Measurements from ENCODE around the gene SNAP23. TPM values are rescaled to one million over a fixed set of nuclear protein-coding genes. Genes with fewer than 3 reads are reported as not detected.
A peak's percentile ranks its signal among the peaks of the same experiment; 100 is the strongest.
"Not testable (repeated sequence)": the region's sequence is repeated elsewhere in the genome, so short reads cannot be mapped to it uniquely, and the experiment has no call there.

Gene SNAP23
- total and polyA plus RNA-seq, 2 donors: 34.0 to 66.3 TPM

DNA sequence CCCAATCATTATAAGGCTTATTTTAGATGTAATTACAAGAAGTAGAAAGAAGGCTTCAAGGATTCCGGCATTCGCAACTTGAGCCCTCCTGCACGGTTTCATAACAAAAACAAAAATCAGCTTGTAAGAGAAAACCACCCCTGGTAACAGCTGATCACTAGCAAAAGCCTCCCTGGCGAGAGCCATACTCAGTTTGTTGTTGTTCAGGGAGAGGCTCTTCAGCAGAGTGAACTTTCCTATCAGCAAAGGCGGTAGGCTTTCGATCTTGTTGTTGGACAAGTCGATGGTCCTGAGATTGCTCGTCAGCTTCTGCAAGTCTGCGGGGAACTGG, 52.4 kb downstream of the SNAP23 start:
- no peaks in the 10 kb centered on the region for H3K27me3 ChIP-seq (ENCODE audit: control insufficient read depth in 2 of 2, insufficient read depth in 1 of 2, low read length in 1 of 2)
- H3K9me3 ChIP-seq (ENCODE audit: control insufficient read depth in 2 of 2, insufficient read depth in 1 of 2, low read length in 1 of 2): no peaks in the 10 kb centered on the region
- 15% methylated on average over 9 of the region's 9 CpGs for WGBS
- H3K4me1 ChIP-seq (ENCODE audit: control insufficient read depth in 2 of 2, insufficient read depth in 2 of 2, low read length in 2 of 2): peaks cover 15 to 20% of the 10 kb centered on the region in 2 donors
- DNase-seq (ENCODE audit: low read depth in 6 of 9, low spot score in 9 of 9): peak in 3 of 9 donors; percentile 3 to 38 (median 11)
- peaks cover 15 to 26% of the 10 kb centered on the region in 2 donors for H3K36me3 ChIP-seq (ENCODE audit: control insufficient read depth in 2 of 2, insufficient read depth in 2 of 2, low read length in 1 of 2)
- H3K4me3 ChIP-seq (ENCODE audit: low read length in 2 of 2): peak overlapping the region; percentile 81 to 95
- peak overlapping the region; percentile 90 to 94 for H3K27ac ChIP-seq (ENCODE audit: low read depth in 1 of 2, low read length in 1 of 2)

DNA sequence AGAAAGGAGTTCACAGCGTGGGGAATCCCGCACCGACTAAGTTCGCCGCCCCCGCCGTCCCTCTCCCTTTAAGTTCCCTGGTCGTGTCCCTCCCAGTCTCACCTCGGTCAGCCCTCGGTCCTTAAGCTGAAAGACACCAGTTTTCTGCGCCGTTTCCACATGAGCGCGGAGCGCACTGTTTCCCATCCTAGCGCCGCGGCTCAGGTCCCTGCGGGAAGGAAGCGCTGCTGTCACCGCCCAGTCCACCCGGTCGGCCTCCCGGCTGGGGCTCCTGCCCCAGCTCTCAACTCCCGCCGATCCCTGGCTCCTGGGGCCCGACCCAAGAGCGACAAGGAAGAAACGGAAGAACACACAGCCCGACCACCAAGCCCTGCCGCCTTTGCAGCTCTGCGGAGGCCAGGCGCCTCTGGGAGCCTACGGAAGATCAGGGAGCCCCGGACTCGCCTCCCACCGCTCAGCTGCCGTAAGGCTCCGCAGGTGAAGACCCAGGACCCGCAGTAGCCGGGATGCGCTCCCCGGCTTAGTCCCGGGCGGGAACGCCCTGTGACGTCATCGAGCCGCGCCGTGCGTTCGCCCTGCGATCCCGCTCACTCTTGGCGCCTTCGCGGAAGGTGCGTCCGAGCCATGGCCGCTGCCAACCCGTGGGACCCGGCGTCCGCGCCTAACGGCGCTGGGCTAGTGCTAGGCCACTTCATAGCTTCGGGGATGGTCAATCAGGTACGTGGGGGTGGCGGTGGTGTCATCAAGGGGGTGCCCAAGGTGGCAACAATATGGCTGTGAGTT, 53.0 kb downstream of the SNAP23 start, which contains the start of the genes HAUS2 and LRRC57:
Gene HAUS2 (plus strand): TSS at position 590 of the 783 bp plus-strand sequence. CDS start 35 bp downstream, at position 625.
Gene LRRC57 (minus strand): TSS at position 545 of the 783 bp plus-strand sequence. CDS start 359 bp downstream, at position 186.
- Histone ChIP-seq H3K36me3 (ENCODE audit: control insufficient read depth in 2 of 2, insufficient read depth in 2 of 2, low read length in 1 of 2) (peaks cover 11 to 23% of the 10 kb centered on the region in 2 donors), H3K27ac (ENCODE audit: low read depth in 1 of 2, low read length in 1 of 2) (peak within 1 kb of the TSS; percentile 90 to 94), H3K9me3 (ENCODE audit: control insufficient read depth in 2 of 2, insufficient read depth in 1 of 2, low read length in 1 of 2) (no peaks in the 10 kb centered on the region), H3K4me3 (ENCODE audit: low read length in 2 of 2) (peak within 1 kb of the TSS; percentile 81 to 95), H3K4me1 (ENCODE audit: control insufficient read depth in 2 of 2, insufficient read depth in 2 of 2, low read length in 2 of 2) (peaks cover 15 to 20% of the 10 kb centered on the region in 2 donors), H3K27me3 (ENCODE audit: control insufficient read depth in 2 of 2, insufficient read depth in 1 of 2, low read length in 1 of 2) (no peaks in the 10 kb centered on the region)
- peak; percentile 76 to 94 (median 83) for DNase-seq (ENCODE audit: low read depth in 6 of 9, low spot score in 9 of 9)
- under 1% methylated on average over 71 of the region's 71 CpGs for WGBS

DNA sequence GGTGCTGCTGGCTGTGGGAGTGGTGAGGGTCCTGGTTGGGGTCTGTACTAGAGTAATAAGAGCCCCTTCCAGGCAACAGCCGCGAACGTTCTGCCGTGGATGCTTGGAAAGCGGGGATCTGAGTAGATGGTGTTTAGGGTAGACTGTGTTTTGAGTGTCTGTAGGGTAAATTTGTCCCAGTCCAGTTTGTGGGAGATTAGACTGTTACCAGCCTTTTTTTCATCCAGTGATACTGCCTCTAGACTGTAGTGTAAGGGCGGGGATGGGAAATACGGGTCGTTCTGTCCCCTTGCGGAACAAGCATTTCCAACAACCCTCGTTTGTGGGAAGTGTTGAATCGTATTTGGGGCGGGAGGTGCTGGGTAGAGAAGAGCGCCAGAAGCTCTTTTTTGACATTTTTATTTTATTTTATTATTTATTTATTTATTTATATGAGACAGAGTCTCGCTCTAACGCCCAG, 53.6 kb downstream of the SNAP23 start:
- WGBS: under 1% methylated on average over 15 of the region's 15 CpGs
- H3K4me1 ChIP-seq (ENCODE audit: control insufficient read depth in 2 of 2, insufficient read depth in 2 of 2, low read length in 2 of 2): peaks cover 15 to 20% of the 10 kb centered on the region in 2 donors

DNA sequence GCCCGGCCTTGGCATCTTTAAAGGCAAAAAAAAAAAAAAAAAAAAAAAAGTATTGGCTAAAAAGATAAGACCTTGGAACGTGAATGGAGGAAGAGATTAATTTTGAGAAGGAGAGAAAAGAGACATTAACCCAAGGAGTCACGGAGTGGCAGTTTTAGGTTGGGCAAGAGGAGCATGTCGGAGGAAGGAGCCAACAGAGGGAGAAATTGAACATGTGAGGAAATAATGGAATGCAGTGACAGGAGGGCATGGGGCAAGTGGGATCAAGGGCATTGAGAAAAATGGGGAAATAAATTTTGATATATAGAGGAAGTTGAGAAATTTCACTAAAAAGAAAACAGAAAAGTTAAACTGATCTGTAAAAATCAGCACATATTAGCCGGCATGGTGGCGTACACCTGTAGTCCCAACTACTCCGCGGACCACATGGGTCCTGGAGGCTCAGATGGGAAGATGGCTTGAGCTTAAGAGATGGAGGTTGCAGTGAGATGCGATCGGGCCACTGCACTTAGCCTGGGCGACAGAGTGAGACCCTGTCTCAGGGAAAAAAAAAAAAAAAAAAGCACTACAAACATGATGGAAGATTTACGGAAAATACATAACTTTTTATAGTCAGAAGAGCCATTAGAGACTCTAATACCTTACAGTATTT, 54.4 kb downstream of the SNAP23 start:
- Histone ChIP-seq H3K9me3 (ENCODE audit: control insufficient read depth in 2 of 2, insufficient read depth in 1 of 2, low read length in 1 of 2) (no peaks in the 10 kb centered on the region), H3K27me3 (ENCODE audit: control insufficient read depth in 2 of 2, insufficient read depth in 1 of 2, low read length in 1 of 2) (no peaks in the 10 kb centered on the region), H3K36me3 (ENCODE audit: control insufficient read depth in 2 of 2, insufficient read depth in 2 of 2, low read length in 1 of 2) (peaks cover 0 to 11% of the 10 kb centered on the region in 2 donors), H3K4me1 (ENCODE audit: control insufficient read depth in 2 of 2, insufficient read depth in 2 of 2, low read length in 2 of 2) (peaks cover 15 to 20% of the 10 kb centered on the region in 2 donors), H3K4me3 (ENCODE audit: low read length in 2 of 2) (peak overlapping the region; percentile 81 to 95), H3K27ac (ENCODE audit: low read depth in 1 of 2, low read length in 1 of 2) (no peak overlapping the region)
- WGBS: 77% methylated on average over 12 of the region's 12 CpGs
- DNase-seq (ENCODE audit: low read depth in 6 of 9, low spot score in 9 of 9): no peak

More for the DNA sequence above, 53.6 kb downstream of the SNAP23 start:
- peak in 1 of 9 donors; percentile 29 for DNase-seq (ENCODE audit: low read depth in 6 of 9, low spot score in 9 of 9)
- Histone ChIP-seq H3K27ac (ENCODE audit: low read depth in 1 of 2, low read length in 1 of 2) (peak overlapping the region; percentile 90 to 94), H3K9me3 (ENCODE audit: control insufficient read depth in 2 of 2, insufficient read depth in 1 of 2, low read length in 1 of 2) (no peaks in the 10 kb centered on the region), H3K36me3 (ENCODE audit: control insufficient read depth in 2 of 2, insufficient read depth in 2 of 2, low read length in 1 of 2) (peaks cover 8 to 17% of the 10 kb centered on the region in 2 donors), H3K4me3 (ENCODE audit: low read length in 2 of 2) (peak overlapping the region; percentile 81 to 95), H3K27me3 (ENCODE audit: control insufficient read depth in 2 of 2, insufficient read depth in 1 of 2, low read length in 1 of 2) (no peaks in the 10 kb centered on the region)

DNA sequence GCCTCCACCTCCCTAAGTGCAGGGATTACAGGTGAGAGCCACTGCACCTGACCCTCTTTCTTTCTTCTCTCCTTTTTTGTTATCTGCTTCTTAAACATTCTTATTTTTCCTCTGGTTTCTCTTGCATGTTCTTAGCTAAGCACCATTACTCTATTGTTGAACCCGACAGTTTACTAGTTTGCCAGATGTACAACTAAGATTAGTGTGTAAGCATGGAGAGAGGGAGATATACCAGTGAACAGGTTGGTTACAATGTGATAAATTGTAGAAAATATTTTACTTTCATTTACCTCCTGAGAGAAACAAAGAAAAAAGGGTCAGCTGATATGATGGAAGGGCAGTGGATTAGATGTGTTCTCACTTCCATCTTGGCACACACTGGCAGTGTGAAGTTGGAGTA, 58.1 kb downstream of the SNAP23 start:
- WGBS: 98% methylated on average over 1 of the region's 1 CpG
- peaks cover 4 to 5% of the 10 kb centered on the region in 2 donors for H3K36me3 ChIP-seq (ENCODE audit: control insufficient read depth in 2 of 2, insufficient read depth in 2 of 2, low read length in 1 of 2)
- H3K27me3 ChIP-seq (ENCODE audit: control insufficient read depth in 2 of 2, insufficient read depth in 1 of 2, low read length in 1 of 2): no peaks in the 10 kb centered on the region
- peaks cover 5 to 6% of the 10 kb centered on the region in 2 donors for H3K4me1 ChIP-seq (ENCODE audit: control insufficient read depth in 2 of 2, insufficient read depth in 2 of 2, low read length in 2 of 2)
- H3K27ac ChIP-seq (ENCODE audit: low read depth in 1 of 2, low read length in 1 of 2): no peak overlapping the region
- DNase-seq (ENCODE audit: low read depth in 6 of 9, low spot score in 9 of 9): no peak
- H3K4me3 ChIP-seq (ENCODE audit: low read length in 2 of 2): no peak overlapping the region
- no peaks in the 10 kb centered on the region for H3K9me3 ChIP-seq (ENCODE audit: control insufficient read depth in 2 of 2, insufficient read depth in 1 of 2, low read length in 1 of 2)

DNA sequence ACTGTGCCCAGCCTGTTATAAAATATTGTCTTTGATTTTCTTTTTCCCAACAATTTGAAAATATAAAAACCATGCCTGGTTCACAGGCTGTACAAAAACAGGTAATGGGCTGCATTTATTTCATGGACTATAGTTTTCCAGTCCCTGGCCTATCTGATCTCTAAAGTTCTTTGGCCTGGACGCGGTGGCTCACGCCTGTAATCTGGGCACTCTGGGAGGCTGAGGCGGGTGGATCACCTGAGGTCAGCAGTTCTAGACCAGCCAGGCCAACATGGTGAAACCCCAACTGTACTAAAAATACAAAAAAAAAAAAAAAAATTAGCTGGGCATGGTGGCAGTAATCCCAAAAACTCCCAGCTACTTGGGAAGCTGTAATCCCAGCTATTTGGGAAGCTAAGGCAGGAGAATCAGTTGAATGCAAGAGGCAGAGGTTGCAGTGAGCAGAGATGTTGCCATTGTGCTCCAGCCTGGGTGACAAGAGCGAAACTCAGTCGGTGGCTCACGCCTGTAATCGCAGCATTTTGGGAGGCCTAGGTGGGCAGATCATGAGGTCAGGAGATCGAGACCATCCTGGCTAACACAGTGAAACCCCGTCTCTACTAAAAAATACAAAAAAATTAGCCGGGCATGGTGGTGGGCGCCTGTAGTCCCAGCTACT, 61.2 kb downstream of the SNAP23 start:
- H3K27me3 ChIP-seq (ENCODE audit: control insufficient read depth in 2 of 2, insufficient read depth in 1 of 2, low read length in 1 of 2); H3K27ac ChIP-seq (ENCODE audit: low read depth in 1 of 2, low read length in 1 of 2): not testable (repeated sequence)
- WGBS: 97% methylated on average over 10 of the region's 12 CpGs

DNA sequence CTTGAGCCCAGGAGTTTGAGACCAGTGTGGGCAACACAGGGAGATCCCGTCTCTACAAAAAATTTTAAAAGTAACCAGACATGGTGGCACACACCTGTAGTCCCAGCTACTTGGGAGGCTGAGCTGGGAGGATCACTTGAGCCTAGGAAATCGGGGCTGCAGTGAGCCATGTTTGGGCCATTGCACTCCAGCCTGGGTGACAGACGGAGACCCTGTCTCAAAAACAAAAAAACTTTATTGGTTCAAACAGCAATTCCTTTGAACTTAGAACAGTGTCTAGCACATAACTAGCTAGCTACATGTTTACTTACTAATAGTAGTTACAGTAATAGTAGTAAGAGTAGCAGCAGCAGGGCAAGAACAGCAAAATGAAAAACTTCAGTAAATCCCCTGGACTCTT, 63.3 kb downstream of the SNAP23 start:
- Histone ChIP-seq H3K27me3 (ENCODE audit: control insufficient read depth in 2 of 2, insufficient read depth in 1 of 2, low read length in 1 of 2) (no peaks in the 10 kb centered on the region), H3K27ac (ENCODE audit: low read depth in 1 of 2, low read length in 1 of 2) (no peak overlapping the region), H3K4me3 (ENCODE audit: low read length in 2 of 2) (no peak overlapping the region), H3K4me1 (ENCODE audit: control insufficient read depth in 2 of 2, insufficient read depth in 2 of 2, low read length in 2 of 2) (no peaks in the 10 kb centered on the region), H3K9me3 (ENCODE audit: control insufficient read depth in 2 of 2, insufficient read depth in 1 of 2, low read length in 1 of 2) (no peaks in the 10 kb centered on the region), H3K36me3 (ENCODE audit: control insufficient read depth in 2 of 2, insufficient read depth in 2 of 2, low read length in 1 of 2) (peaks cover 23 to 39% of the 10 kb centered on the region in 2 donors)
- WGBS: 97% methylated on average over 3 of the region's 3 CpGs
- no peak for DNase-seq (ENCODE audit: low read depth in 6 of 9, low spot score in 9 of 9)

More for the DNA sequence above, 61.2 kb downstream of the SNAP23 start:
- H3K36me3 ChIP-seq (ENCODE audit: control insufficient read depth in 2 of 2, insufficient read depth in 2 of 2, low read length in 1 of 2): peaks cover 14 to 30% of the 10 kb centered on the region in 2 donors
- not testable (repeated sequence) for H3K9me3 ChIP-seq (ENCODE audit: control insufficient read depth in 2 of 2, insufficient read depth in 1 of 2, low read length in 1 of 2); H3K4me1 ChIP-seq (ENCODE audit: control insufficient read depth in 2 of 2, insufficient read depth in 2 of 2, low read length in 2 of 2); DNase-seq (ENCODE audit: low read depth in 6 of 9, low spot score in 9 of 9); H3K4me3 ChIP-seq (ENCODE audit: low read length in 2 of 2)

DNA sequence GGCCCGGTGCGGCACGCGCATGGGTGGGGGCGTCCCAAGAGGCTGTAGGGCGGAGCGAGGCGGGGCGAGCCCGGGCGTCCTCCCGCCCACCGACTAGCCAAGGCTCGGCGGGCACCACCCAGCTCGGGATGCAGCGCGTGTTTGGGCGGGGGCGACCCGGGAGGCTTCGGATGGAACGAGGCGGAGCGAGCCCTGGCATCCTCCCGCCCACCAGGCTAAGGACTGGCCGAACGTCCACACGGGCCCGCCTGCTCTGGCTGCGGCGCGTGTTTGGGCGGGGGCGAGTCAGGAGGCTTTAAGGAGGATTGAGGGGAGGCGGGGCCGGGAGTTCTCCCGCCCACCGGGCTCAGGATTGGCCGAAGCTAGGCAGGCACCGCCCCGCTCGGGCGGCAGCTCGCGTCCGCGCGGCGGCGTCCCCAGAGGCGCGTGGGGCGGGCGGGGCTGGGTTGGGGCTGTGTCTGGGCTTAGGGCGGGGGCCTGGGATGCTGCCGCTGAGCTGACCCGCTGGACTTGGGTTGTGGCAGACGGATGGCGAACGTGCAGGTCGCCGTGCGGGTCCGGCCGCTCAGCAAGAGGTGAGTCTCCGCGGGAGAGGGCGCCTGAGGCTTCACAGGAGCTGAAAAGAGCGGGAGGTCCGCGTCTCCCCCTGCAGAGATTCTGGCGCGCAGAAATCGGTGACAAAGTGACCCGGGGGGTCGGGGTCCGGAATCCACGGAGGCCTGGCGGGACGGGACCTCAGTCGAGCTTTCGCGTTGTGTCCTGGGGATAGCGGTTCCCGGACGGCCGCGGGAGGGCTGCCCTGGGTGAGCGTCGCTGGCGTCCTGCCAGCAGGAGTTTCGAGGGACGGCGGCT, 80.0 kb downstream of the SNAP23 start, which contains the start of gene STARD9:
Gene STARD9 (plus strand): TSS at position 419 of the 852 bp plus-strand sequence. CDS start 110 bp downstream, at position 529.
- under 1% methylated on average over 95 of the region's 95 CpGs for WGBS
- peak; percentile 79 to 97 (median 93) for DNase-seq (ENCODE audit: low read depth in 6 of 9, low spot score in 9 of 9)
- Histone ChIP-seq H3K4me3 (ENCODE audit: low read length in 2 of 2) (peak within 1 kb of the TSS; percentile 56 to 65), H3K4me1 (ENCODE audit: control insufficient read depth in 2 of 2, insufficient read depth in 2 of 2, low read length in 2 of 2) (peaks cover 8 to 22% of the 10 kb centered on the region in 2 donors), H3K27me3 (ENCODE audit: control insufficient read depth in 2 of 2, insufficient read depth in 1 of 2, low read length in 1 of 2) (peaks cover 0 to 11% of the 10 kb centered on the region in 2 donors), H3K9me3 (ENCODE audit: control insufficient read depth in 2 of 2, insufficient read depth in 1 of 2, low read length in 1 of 2) (no peaks in the 10 kb centered on the region), H3K27ac (ENCODE audit: low read depth in 1 of 2, low read length in 1 of 2) (peak within 1 kb of the TSS in 1 of 2 donors; percentile 69), H3K36me3 (ENCODE audit: control insufficient read depth in 2 of 2, insufficient read depth in 2 of 2, low read length in 1 of 2) (no peaks in the 10 kb centered on the region)
